OCI-LY7 (cell line): ENCODE results near the gene STOML2. TPM values are rescaled to one million over a fixed set of nuclear protein-coding genes. Genes with fewer than 3 reads are reported as not detected.

Experiments used
- BruUV-seq: library from RNA; stranded (reverse); fragments of 400-500 nt; replicated peaks from 2 replicates; lab custom pipeline; 2021; lab: Mats Ljungman, UMichigan
- CTCF ChIA-PET: fragments of 300-600 bp; sonication (Branson Sonifier 250); formaldehyde crosslinking; loops from one replicate; lab custom pipeline; 2022; ENCODE audit warnings: antibody characterized with exemption; ENCODE audit not compliant: unreplicated experiment; lab: Charles Lee
- POLR2A ChIA-PET: fragments of 300-600 bp; sonication (Branson Sonifier 250); formaldehyde crosslinking; loops from one replicate; lab custom pipeline; 2022; ENCODE audit warnings: antibody characterized with exemption; lab: Charles Lee
- DNase-seq: peaks from one replicate; pipeline ENCODE4 v3.0.0-alpha.2; 2015; ENCODE audit warnings: low spot score
- H2AFZ ChIP-seq: fragments of 200-600 bp; sonication (generic), shearing (Covaris generic); 2 replicates; pipeline ENCODE4 v1.6.1; 2014; ENCODE audit warnings: mild to moderate bottlenecking, antibody characterized with exemption, low read length, moderate library complexity
- H3K27ac ChIP-seq: fragments of 200-600 bp; sonication (generic); 2 replicates; pipeline ENCODE4 v1.5.1; 2014; ENCODE audit warnings: mixed run types, low read depth, mild to moderate bottlenecking, moderate library complexity, low read length, inconsistent platforms; ENCODE audit not compliant: poor library complexity, severe bottlenecking
- H3K36me3 ChIP-seq: fragments of 200-600 bp; sonication (generic); 2 replicates; pipeline ENCODE4 v1.6.1; 2014; ENCODE audit warnings: mild to moderate bottlenecking, antibody characterized with exemption, low read length, moderate library complexity, mixed read lengths; ENCODE audit not compliant: insufficient read depth
- H3K4me1 ChIP-seq: fragments of 200-600 bp; sonication (generic); 2 replicates; pipeline ENCODE4 v1.5.1; 2014; ENCODE audit warnings: mild to moderate bottlenecking, low read length; ENCODE audit not compliant: insufficient read depth, poor library complexity, severe bottlenecking
- H3K4me2 ChIP-seq: fragments of 200-600 bp; sonication (generic); 2 replicates; pipeline ENCODE4 v1.6.1; 2014; ENCODE audit warnings: mild to moderate bottlenecking, low read length
- H3K4me3 ChIP-seq: fragments of 200-600 bp; sonication (generic); 2 replicates; pipeline ENCODE4 v1.5.1; 2014; ENCODE audit warnings: mild to moderate bottlenecking, low read depth, low read length; ENCODE audit not compliant: poor library complexity, severe bottlenecking
- H3K79me2 ChIP-seq: fragments of 200-600 bp; sonication (generic); 2 replicates; pipeline ENCODE4 v1.6.1; 2016; ENCODE audit warnings: low read depth, mild to moderate bottlenecking, low read length, moderate library complexity, mixed read lengths; ENCODE audit not compliant: insufficient read depth
- H3K9me2 ChIP-seq: fragments of 200-600 bp; sonication (generic); 2 replicates; pipeline ENCODE4 v1.6.1; 2016; ENCODE audit warnings: mild to moderate bottlenecking, low read length, mixed read lengths; ENCODE audit not compliant: insufficient read depth
- H3K9me3 ChIP-seq: fragments of 200-600 bp; sonication (generic); 2 replicates; pipeline ENCODE4 v1.6.1; 2014; ENCODE audit warnings: mild to moderate bottlenecking, mixed run types, low read length, mixed read lengths
- H4K20me1 ChIP-seq: fragments of 200-600 bp; sonication (generic); 2 replicates; pipeline ENCODE4 v1.6.1; 2014; ENCODE audit warnings: mild to moderate bottlenecking, antibody characterized with exemption, low read length, moderate library complexity, mixed read lengths; ENCODE audit not compliant: insufficient read depth
- CTCF ChIP-seq: fragments of 200-600 bp; sonication (generic); conservative IDR thresholded peaks from 2 replicates; pipeline ENCODE4 v1.5.1; 2014; ENCODE audit warnings: mild to moderate bottlenecking, antibody characterized with exemption, low read length, moderate library complexity, mixed read lengths
- EZH2phosphoT487 ChIP-seq: fragments of 200-600 bp; sonication (generic); IDR thresholded peaks from 2 replicates; pipeline ENCODE4 v1.6.1; 2018; ENCODE audit warnings: low read depth, borderline replicate concordance, mild to moderate bottlenecking, mixed run types, antibody characterized with exemption, low read length, moderate library complexity, mixed read lengths
- intact Hi-C: fragments of 100-400 bp; cut with micrococcal nuclease; formaldehyde crosslinking; loops from one replicate; pipeline ENCODE4 v1.10.0; 2022; ENCODE audit not compliant: unreplicated experiment
- total RNA-seq, 2 experiments: library from RNA; depleted of rRNA in 1 of 2; stranded (reverse); fragments of >200 nt in 1 of 2; shearing (Covaris generic) in 1 of 2; gene quantifications; 2 replicates each; pipeline ENCODE4 v1.2.3, GENCODE V29; 2014 to 2022

The STOML2 gene
- total RNA-seq, 2 experiments from 2014 or later, result 155 to 158 TPM

- H3K27ac ChIP-seq, result peak overlapping the region; percentile 80
- H3K9me3 ChIP-seq, result no peaks in the 10 kb centered on the region
- H4K20me1 ChIP-seq, result peaks cover 12% of the 10 kb centered on the region; the same call in 1 of the 2 replicates
- H3K4me1 ChIP-seq, result peaks cover 26% of the 10 kb centered on the region
- H3K4me3 ChIP-seq, result peak overlapping the region; percentile 80
- CTCF ChIA-PET, result interaction anchor here (1.0 kb wide), 1 partner anchor 28 kb away, joined by 3 read pairs; no protein-coding TSS in a partner anchor
- TSS peak; percentile 52 for BruUV-seq
- H2AFZ ChIP-seq, result peak overlapping the region; percentile 73
- peaks cover 19% of the 10 kb centered on the region for H3K79me2 ChIP-seq
- peak overlapping the region; percentile 99 for H3K4me2 ChIP-seq
- POLR2A ChIA-PET, result interaction anchor here (0.5 to 3.7 kb wide), 5 partner anchors 8 to 123 kb away, joined by 6 to 32 read pairs (median 12); partner anchors contain the start of gene STOML2
- H3K9me2 ChIP-seq, result no peaks in the 10 kb centered on the region
- H3K36me3 ChIP-seq, result peaks cover 43% of the 10 kb centered on the region
- peak; percentile 32 for DNase-seq
- intact Hi-C loops, result loop anchor here (10.0 kb wide), 2 partner anchors 526 to 656 kb away; partner anchors contain the start of genes CREB3, TESK1 and TLN1
- TF ChIP-seq EZH2phosphoT487, result no peak
- TF ChIP-seq CTCF, result no peak
Measured at GRCh38 chr9:35079041-35079425, 23.9 kb downstream of the STOML2 start.

- H2AFZ ChIP-seq, result no peak overlapping the region
- peaks cover 53% of the 10 kb centered on the region for H3K36me3 ChIP-seq
- H3K4me1 ChIP-seq, result peaks cover 29% of the 10 kb centered on the region
- DNase-seq, result no peak
- H3K9me3 ChIP-seq, result no peaks in the 10 kb centered on the region
- H3K4me3 ChIP-seq, result peak overlapping the region; percentile 80
- no peak for TF ChIP-seq CTCF
- no peak for TF ChIP-seq EZH2phosphoT487
- ChIA-PET POLR2A (interaction anchor here (0.8 to 3.7 kb wide), 3 partner anchors 7 to 15 kb away, joined by 3 to 32 read pairs (median 22); no protein-coding TSS in a partner anchor), CTCF (no interaction called here)
- H4K20me1 ChIP-seq, result peaks cover 12% of the 10 kb centered on the region; the same call in 1 of the 2 replicates
- H3K79me2 ChIP-seq, result peaks cover 19% of the 10 kb centered on the region
- H3K4me2 ChIP-seq, result peak overlapping the region; percentile 99
- BruUV-seq, result no TSS peak
- intact Hi-C loops, result loop anchor here (10.0 kb wide), 2 partner anchors 527 to 657 kb away; partner anchors contain the start of genes CREB3, TESK1 and TLN1
- no peak overlapping the region for H3K27ac ChIP-seq
- H3K9me2 ChIP-seq, result no peaks in the 10 kb centered on the region
Measured at GRCh38 chr9:35078066-35078465, 24.9 kb downstream of the STOML2 start.

- Histone ChIP-seq H3K9me2 (no peaks in the 10 kb centered on the region), H3K79me2 (peaks cover 20% of the 10 kb centered on the region), H3K36me3 (peaks cover 56% of the 10 kb centered on the region), H3K4me3 (no peak overlapping the region), H3K4me2 (no peak overlapping the region), H3K9me3 (no peaks in the 10 kb centered on the region), H4K20me1 (peaks cover 12% of the 10 kb centered on the region; the same call in 1 of the 2 replicates), H3K4me1 (peaks cover 27% of the 10 kb centered on the region), H2AFZ (no peak overlapping the region), H3K27ac (no peak overlapping the region)
- no peak for DNase-seq
- POLR2A ChIA-PET, result interaction anchor here (0.7 to 1.2 kb wide), 3 partner anchors 21 to 442 kb away, joined by 3 read pairs; no protein-coding TSS in a partner anchor
- BruUV-seq, result no TSS peak
- CTCF ChIA-PET, result no interaction called here
- no peak for TF ChIP-seq EZH2phosphoT487
- no peak for TF ChIP-seq CTCF
- intact Hi-C loops, result loop anchor here (10.0 kb wide), 2 partner anchors 528 to 658 kb away; partner anchors contain the start of genes CREB3, TESK1 and TLN1
Measured at GRCh38 chr9:35076848-35077247, 26.1 kb downstream of the STOML2 start.
